HepG2 (cell line): ENCODE measurements around the gene ARFGEF3. TPM values are rescaled to one million over a fixed set of nuclear protein-coding genes. Genes with fewer than 3 reads are reported as not detected.

Source experiments
- CREB3 ChIP-seq: sonication (generic); formaldehyde crosslinking; IDR thresholded peaks from 2 replicates; pipeline ENCODE4 v1.5.0; 2020; ENCODE audit warnings: missing genetic modification reagents
- GRHL1 ChIP-seq: sonication (generic); formaldehyde crosslinking; conservative IDR thresholded peaks from 2 replicates; pipeline ENCODE4 v1.8.0; 2022; ENCODE audit warnings: missing genetic modification reagents
- HDAC1 ChIP-seq: sonication (generic); formaldehyde crosslinking; IDR thresholded peaks from 2 replicates; pipeline ENCODE4 v1.5.1; 2020; ENCODE audit warnings: mild to moderate bottlenecking, missing genetic modification reagents
- RARA ChIP-seq: IDR thresholded peaks from 2 replicates; pipeline ENCODE4 v1.6.1; 2016; ENCODE audit warnings: missing genetic modification reagents, missing compliant biosample characterization
- ZBTB39 ChIP-seq: sonication (generic); formaldehyde crosslinking; IDR thresholded peaks from 2 replicates; pipeline ENCODE4 v1.5.0; 2020; ENCODE audit warnings: missing genetic modification reagents
- ZNF326 ChIP-seq: sonication (generic); formaldehyde crosslinking; IDR thresholded peaks from 2 replicates; pipeline ENCODE4 v1.4.0; 2020; ENCODE audit warnings: missing genetic modification reagents, borderline replicate concordance
- ZNF331 ChIP-seq: sonication (generic); formaldehyde crosslinking; IDR thresholded peaks from 2 replicates; pipeline ENCODE4 v1.4.0; 2020; ENCODE audit warnings: missing genetic modification reagents
- ZNF383 ChIP-seq: sonication (generic); formaldehyde crosslinking; IDR thresholded peaks from 2 replicates; pipeline ENCODE4 v1.4.0; 2020; ENCODE audit warnings: missing genetic modification reagents, mild to moderate bottlenecking, borderline replicate concordance
- ZNF552 ChIP-seq: sonication (generic); formaldehyde crosslinking; IDR thresholded peaks from 2 replicates; pipeline ENCODE4 v1.9.0; 2022; ENCODE audit warnings: missing genetic modification reagents, mild to moderate bottlenecking, borderline replicate concordance
- ZNF687 ChIP-seq: sonication (generic); formaldehyde crosslinking; IDR thresholded peaks from 2 replicates; pipeline ENCODE4 v1.5.1; 2020; ENCODE audit warnings: mild to moderate bottlenecking, missing genetic modification reagents, moderate library complexity
- ZNF747 ChIP-seq: sonication (generic); formaldehyde crosslinking; IDR thresholded peaks from 2 replicates; pipeline ENCODE4 v1.8.1; 2023; ENCODE audit warnings: missing genetic modification reagents, mild to moderate bottlenecking, borderline replicate concordance
- ZNF878 ChIP-seq: sonication (generic); formaldehyde crosslinking; IDR thresholded peaks from 2 replicates; pipeline ENCODE4 v1.8.1; 2023; ENCODE audit warnings: mild to moderate bottlenecking, missing genetic modification reagents, moderate library complexity
- polyA plus RNA-seq, 8 experiments: library from polyadenylated mRNA; depleted of rRNA in 3 of 8; stranded (reverse) in 7 of 8; unstranded in 1 of 8; fragments of >200 nt; fragmentation: Illumina TruSeq in 4 of 8; extraction: Trizol in 4 of 8; gene quantifications; 2 replicates each; pipeline versions ENCODE4 v1.2.1 to v1.2.3, GENCODE V29; 2011 to 2016; ENCODE audit warnings: low read depth in 4 of 8, missing spikeins in 1 of 8, mixed read lengths in 1 of 8; ENCODE audit not compliant: insufficient read depth in 1 of 8
- total RNA-seq, 5 experiments: library from RNA; depleted of rRNA; stranded (reverse); fragments of >200 nt; fragmentation: Illumina TruSeq; extraction: Trizol; gene quantifications; 2 replicates each; pipeline ENCODE4 v1.2.3, GENCODE V29; 2016; ENCODE audit warnings: low read depth in 1 of 5

ARFGEF3 gene
- total and polyA plus RNA-seq, 2 of the 13 experiments (the other 11 are each of a cell fraction or from before 2014, with no cell fraction given), result 0.60 to 2.6 TPM

- TF ChIP-seq ZNF687 (CRISPR knock-in tag) (no peak), ZNF878 (CRISPR knock-in tag) (peak; percentile 52; the same call in 1 of the 2 replicates), ZNF383 (CRISPR knock-in tag) (no peak), GRHL1 (CRISPR knock-in tag) (no peak), ZNF326 (CRISPR knock-in tag) (no peak), CREB3 (CRISPR knock-in tag) (no peak), ZBTB39 (CRISPR knock-in tag) (no peak), ZNF552 (CRISPR knock-in tag) (no peak), RARA (CRISPR knock-in tag) (peak; percentile 52; the same call in 1 of the 2 replicates), ZNF331 (CRISPR knock-in tag) (peak; percentile 29; the same call in 1 of the 2 replicates), ZNF747 (CRISPR knock-in tag) (0 out of 2 replicates have a peak, but pooled peaks have one; percentile 15), HDAC1 (CRISPR knock-in tag) (peak; percentile 39)
These were observed 226.0 kb downstream of the ARFGEF3 start (continued) for GRCh38 chr6:138387577-138388368.
